NCI-H2171 treated with DMSO at 0.1 percent for 48 hours (cell line): ENCODE measurements around the gene KLHL17.

Experiments
- DNase-seq: peaks from one replicate; lab custom pipeline; 2025; lab: John Stamatoyannopoulos, UW

KLHL17 gene

GRCh38 chr1:960363-961131, at the start of gene KLHL17:
KLHL17 (plus strand) TSS chr1:960584; CDS start chr1:960694, 110 bp downstream.
- peak; percentile 64 for DNase-seq

GRCh38 chr1:910881-911721, 49.3 kb upstream of the KLHL17 start:
- no peak for DNase-seq

GRCh38 chr1:911875-912739, 48.3 kb upstream of the KLHL17 start:
- DNase-seq: no peak

- no peak for DNase-seq
Observed at GRCh38 chr1:912740-913301, 47.6 kb upstream of the KLHL17 start.

- DNase-seq: peak; percentile 31
Observed at GRCh38 chr1:913491-914130, 46.8 kb upstream of the KLHL17 start.

GRCh38 chr1:914131-914890, 46.1 kb upstream of the KLHL17 start:
- DNase-seq: no peak

- DNase-seq: no peak
Observed at GRCh38 chr1:914891-915280, 45.5 kb upstream of the KLHL17 start.

- DNase-seq: no peak
Observed at GRCh38 chr1:915295-916172, 44.9 kb upstream of the KLHL17 start.

GRCh38 chr1:916173-917075, 44.0 kb upstream of the KLHL17 start:
- no peak for DNase-seq

- no peak for DNase-seq
Observed at GRCh38 chr1:917076-917459, 43.3 kb upstream of the KLHL17 start.

- DNase-seq: no peak
Observed at GRCh38 chr1:917466-918091, 42.8 kb upstream of the KLHL17 start.

- DNase-seq: no peak
Observed at GRCh38 chr1:918353-918752, 42.0 kb upstream of the KLHL17 start.

- no peak for DNase-seq
Observed at GRCh38 chr1:918843-919242, 41.5 kb upstream of the KLHL17 start.

GRCh38 chr1:919271-919872, 41.0 kb upstream of the KLHL17 start:
- DNase-seq: no peak

- no peak for DNase-seq
Observed at GRCh38 chr1:920010-920409, 40.4 kb upstream of the KLHL17 start.

GRCh38 chr1:920521-920920, 39.9 kb upstream of the KLHL17 start:
- no peak for DNase-seq

GRCh38 chr1:921011-921837, 39.2 kb upstream of the KLHL17 start:
- peak; percentile 78 for DNase-seq
